ENCODE measurements around the gene SPHK1. TPM values are rescaled to one million over a fixed set of nuclear protein-coding genes. Genes with fewer than 3 reads are reported as not detected.

Gene SPHK1
- total and polyA plus RNA-seq, 11 donors: 2.6 to 20.5 (median 4.6) TPM

- intact Hi-C loops (cut with DNase I): no loop called here
- H3K4me3 ChIP-seq: no peak overlapping the region
- no peaks in the 10 kb centered on the region for H3K36me3 ChIP-seq
- DNase-seq (no peak), ATAC-seq (no peak)
- H3K4me1 ChIP-seq: peaks cover 0 to 27% (median 18%) of the 10 kb centered on the region in 12 donors
- TF ChIP-seq CTCF (IDR thresholded peaks at IDR 0.05) (no peak), POLR2A (IDR thresholded peaks at IDR 0.05) (no peak)
- 73 to 88% (median 82%) methylated on average over 3 to 6 of the region's 6 CpGs for WGBS, 4 donors
- H3K27me3 ChIP-seq: no peaks in the 10 kb centered on the region
- no peaks in the 10 kb centered on the region for H3K9me3 ChIP-seq
- no peak overlapping the region for H3K27ac ChIP-seq
Observed at GRCh38 chr17:76367642-76368041, 16.8 kb upstream of the SPHK1 start.

DNA sequence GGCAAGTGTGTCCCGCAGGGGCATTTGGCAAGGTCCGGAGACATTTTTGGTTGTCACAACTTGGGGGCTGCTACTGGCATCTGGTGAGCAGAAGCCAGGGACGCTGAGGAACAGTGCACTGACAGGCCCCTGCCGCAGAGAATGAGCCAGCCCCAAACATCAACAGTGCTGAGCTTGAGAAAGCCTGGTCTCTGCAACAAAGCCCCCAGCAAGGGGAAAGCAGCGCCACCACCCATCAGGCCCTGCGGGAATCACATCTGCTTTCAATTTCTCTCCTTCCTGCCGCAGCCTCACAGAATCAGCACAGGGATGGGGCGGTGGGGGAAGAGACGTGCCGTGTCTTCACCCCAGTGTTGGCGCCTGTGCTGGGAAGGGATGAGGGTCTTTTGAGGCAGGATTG is 15.9 kb upstream of the SPHK1 start:
- DNase-seq (no peak), ATAC-seq (no peak)
- H3K4me3 ChIP-seq: no peak overlapping the region
- H3K4me1 ChIP-seq: peaks cover 0 to 23% (median 18%) of the 10 kb centered on the region in 12 donors
- no peaks in the 10 kb centered on the region for H3K27me3 ChIP-seq
- H3K27ac ChIP-seq: no peak overlapping the region
- TF ChIP-seq POLR2A (IDR thresholded peaks at IDR 0.05) (no peak), CTCF (IDR thresholded peaks at IDR 0.05) (no peak)
- no peaks in the 10 kb centered on the region for H3K9me3 ChIP-seq
- intact Hi-C loops (cut with DNase I): no loop called here
- WGBS, 4 donors: 74 to 85% (median 81%) methylated on average over 7 to 11 of the region's 11 CpGs
- no peaks in the 10 kb centered on the region for H3K36me3 ChIP-seq

DNA sequence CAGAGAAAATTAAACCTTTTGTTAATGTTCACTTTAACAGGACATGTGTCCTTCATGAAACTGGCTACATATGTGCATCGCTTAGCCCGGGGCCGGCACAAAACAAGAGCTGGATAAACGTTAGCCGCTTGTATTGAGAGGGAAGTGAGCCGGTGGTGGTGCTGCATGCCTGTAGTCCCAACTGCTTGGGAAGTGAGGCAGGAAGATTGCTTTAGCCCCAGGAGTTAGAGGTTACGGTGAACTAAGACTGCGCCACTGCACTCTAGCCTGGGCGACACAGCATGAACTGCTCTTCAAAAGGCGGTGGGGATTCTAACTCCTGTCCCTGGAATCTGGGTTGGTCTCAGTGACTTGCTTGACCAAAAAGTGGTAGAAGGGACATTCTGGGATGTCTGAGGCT is 15.0 kb upstream of the SPHK1 start:
- peak in 1 of 4 donors; percentile 6 for ATAC-seq
- H3K27ac ChIP-seq: peak overlapping the region in 2 of 12 donors; percentile 23 to 29

DNA sequence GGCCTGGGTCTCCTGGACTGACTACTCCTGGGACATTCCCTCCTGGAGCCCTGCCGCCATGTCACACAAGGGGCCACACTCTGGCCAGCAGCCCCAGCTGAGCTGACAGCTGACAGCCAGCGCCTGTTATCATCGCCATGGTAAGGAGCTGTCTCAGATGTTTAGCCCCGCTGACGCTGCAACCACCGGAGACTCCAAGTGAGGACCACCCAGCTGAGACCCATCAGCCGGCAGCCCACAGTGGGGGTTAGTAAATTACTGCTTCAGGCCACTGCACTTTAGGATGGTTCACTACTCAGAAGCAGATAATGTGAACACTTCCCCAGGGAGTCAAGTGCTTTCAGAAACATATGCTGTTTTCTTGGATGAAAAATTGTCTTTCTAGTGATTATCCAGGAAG is 14.6 kb upstream of the SPHK1 start:
- H3K36me3 ChIP-seq: no peaks in the 10 kb centered on the region
- H3K4me3 ChIP-seq: no peak overlapping the region
- ATAC-seq: peak in 3 of 4 donors; percentile 10 to 44 (median 18)
- DNase-seq: peak in 4 of 5 donors; percentile 32 to 70 (median 50)
- no peaks in the 10 kb centered on the region for H3K9me3 ChIP-seq
- 58 to 74% (median 60%) methylated on average over 6 to 7 of the region's 7 CpGs for WGBS, 4 donors
- peak overlapping the region in 10 of 12 donors; percentile 15 to 68 (median 33) for H3K27ac ChIP-seq
- peaks cover 0 to 23% (median 18%) of the 10 kb centered on the region in 12 donors for H3K4me1 ChIP-seq
- H3K27me3 ChIP-seq: no peaks in the 10 kb centered on the region
- intact Hi-C loops (cut with DNase I): loop anchor here in 1 of 10 donors (2.0 kb wide), 1 partner anchor 19 kb away; no protein-coding TSS in a partner anchor
- no peak for TF ChIP-seq CTCF (IDR thresholded peaks at IDR 0.05)
- TF ChIP-seq POLR2A (IDR thresholded peaks at IDR 0.05): no peak

More for the DNA sequence above, 15.0 kb upstream of the SPHK1 start:
- TF ChIP-seq CTCF (IDR thresholded peaks at IDR 0.05): no peak
- no peak for TF ChIP-seq POLR2A (IDR thresholded peaks at IDR 0.05)
- Histone ChIP-seq H3K27me3 (no peaks in the 10 kb centered on the region), H3K9me3 (no peaks in the 10 kb centered on the region), H3K36me3 (no peaks in the 10 kb centered on the region), H3K4me1 (peaks cover 0 to 23% (median 18%) of the 10 kb centered on the region in 12 donors), H3K4me3 (no peak overlapping the region)
- intact Hi-C loops (cut with DNase I): no loop called here
- DNase-seq: no peak
- WGBS, 4 donors: 76 to 91% (median 83%) methylated on average over 10 of the region's 10 CpGs
